Measurements from ENCODE around the gene SDF4. TPM values are rescaled to one million over a fixed set of nuclear protein-coding genes. Genes with fewer than 3 reads are reported as not detected.

SDF4 gene
- total RNA-seq, 1 experiment from 2014 or later, result 82.0 TPM

DNA sequence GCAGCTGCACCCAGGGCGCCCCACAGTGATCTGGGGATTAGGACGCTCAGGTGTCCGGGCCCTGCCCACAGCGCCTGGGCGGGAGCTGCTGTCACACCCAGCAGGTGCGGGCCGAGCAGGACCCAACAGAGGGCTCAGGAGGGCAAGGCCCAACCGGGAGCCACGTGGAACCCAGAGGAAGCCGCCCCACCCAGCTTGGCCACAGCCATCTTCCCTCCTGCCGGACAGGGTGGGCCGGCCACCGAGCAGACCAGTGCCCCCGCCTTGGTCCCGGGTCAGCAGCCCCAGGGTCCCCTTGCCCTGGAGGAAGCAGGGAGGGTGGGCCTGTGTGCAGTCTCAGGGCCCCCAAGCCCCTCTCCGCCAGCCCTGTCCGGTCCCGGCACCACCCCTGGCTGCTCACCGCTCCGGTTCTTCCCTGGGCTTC lies 64.4 kb downstream of the SDF4 start:
- no peak overlapping the region for H3K27ac Mint-ChIP-seq
- Histone ChIP-seq H4K20me1 (ENCODE audit: control insufficient read depth, insufficient read depth, insufficient read length) (no peaks in the 10 kb centered on the region), H2BK12ac (ENCODE audit: insufficient read length, low read depth, low read length) (no peak overlapping the region), H3K79me1 (ENCODE audit: insufficient read depth, low read depth, low read length, poor library complexity, severe bottlenecking) (no peaks in the 10 kb centered on the region), H3T11ph (ENCODE audit: low read length) (no peak overlapping the region), H3K27ac (ENCODE audit: insufficient read length, low read depth, low read length) (no peak overlapping the region), H4K5ac (ENCODE audit: insufficient read length, low read depth, low read length) (no peak overlapping the region), H3K9me3 (ENCODE audit: control insufficient read depth, low read depth, low read length) (no peaks in the 10 kb centered on the region), H3K4me1 (ENCODE audit: insufficient read depth, low read length) (no peaks in the 10 kb centered on the region; the same call in 1 of the 2 replicates), H3K56ac (ENCODE audit: insufficient read length, low read depth, low read length) (no peak overlapping the region), H2BK20ac (ENCODE audit: low read depth, low read length, poor library complexity, severe bottlenecking) (no peak overlapping the region), H3K14ac (ENCODE audit: insufficient read depth, low read length) (no peak overlapping the region), H3K23ac (ENCODE audit: insufficient read length, low read depth, low read length) (no peak overlapping the region), H4K8ac (replicated peaks; ENCODE audit: insufficient read length, low read depth, low read length) (no peak overlapping the region), H2BK120ac (ENCODE audit: low read depth, low read length, poor library complexity, severe bottlenecking) (no peak overlapping the region), H2AFZ (ENCODE audit: low read length) (no peak overlapping the region), H3K27me3 (ENCODE audit: insufficient read depth, low read length) (no peaks in the 10 kb centered on the region), H4K91ac (ENCODE audit: insufficient read length, low read depth, low read length) (no peak overlapping the region), H2BK5ac (ENCODE audit: insufficient read length, low read length) (no peak overlapping the region), H2BK15ac (ENCODE audit: low read depth, low read length) (no peak overlapping the region), H3K23me2 (ENCODE audit: insufficient read length, low read depth, low read length, poor library complexity, severe bottlenecking) (peaks cover 3% of the 10 kb centered on the region), H3K9ac (ENCODE audit: extremely low read depth, insufficient read length, low read length) (no peak overlapping the region), H3K18ac (ENCODE audit: insufficient read length, low read depth, low read length) (no peak overlapping the region), H2AK5ac (ENCODE audit: insufficient read length, low read length) (no peak overlapping the region), H3K4me2 (ENCODE audit: insufficient read depth, insufficient read length, low read length) (no peak overlapping the region), H3K79me2 (ENCODE audit: insufficient read depth, low read length) (no peaks in the 10 kb centered on the region), H3K4ac (ENCODE audit: low read depth, low read length) (no peak overlapping the region)
- TF ChIP-seq, protein P1, sequence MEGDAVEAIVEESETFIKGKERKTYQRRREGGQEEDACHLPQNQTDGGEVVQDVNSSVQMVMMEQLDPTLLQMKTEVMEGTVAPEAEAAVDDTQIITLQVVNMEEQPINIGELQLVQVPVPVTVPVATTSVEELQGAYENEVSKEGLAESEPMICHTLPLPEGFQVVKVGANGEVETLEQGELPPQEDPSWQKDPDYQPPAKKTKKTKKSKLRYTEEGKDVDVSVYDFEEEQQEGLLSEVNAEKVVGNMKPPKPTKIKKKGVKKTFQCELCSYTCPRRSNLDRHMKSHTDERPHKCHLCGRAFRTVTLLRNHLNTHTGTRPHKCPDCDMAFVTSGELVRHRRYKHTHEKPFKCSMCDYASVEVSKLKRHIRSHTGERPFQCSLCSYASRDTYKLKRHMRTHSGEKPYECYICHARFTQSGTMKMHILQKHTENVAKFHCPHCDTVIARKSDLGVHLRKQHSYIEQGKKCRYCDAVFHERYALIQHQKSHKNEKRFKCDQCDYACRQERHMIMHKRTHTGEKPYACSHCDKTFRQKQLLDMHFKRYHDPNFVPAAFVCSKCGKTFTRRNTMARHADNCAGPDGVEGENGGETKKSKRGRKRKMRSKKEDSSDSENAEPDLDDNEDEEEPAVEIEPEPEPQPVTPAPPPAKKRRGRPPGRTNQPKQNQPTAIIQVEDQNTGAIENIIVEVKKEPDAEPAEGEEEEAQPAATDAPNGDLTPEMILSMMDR (conservative IDR thresholded peaks at IDR 0.05), result no peak
- peaks cover 3% of the 10 kb centered on the region for H3K27me3 Mint-ChIP-seq (ENCODE audit: low read depth)
- WGBS (ENCODE audit: extremely low coverage, insufficient read length, low lambda C conversion rate), result no CpG with 5 or more reads among the region's 20 CpGs
- H3K9me3 Mint-ChIP-seq, result no peaks in the 10 kb centered on the region
- H3K4me1 Mint-ChIP-seq, result peaks cover 18 to 30% of the 10 kb centered on the region in 2 experiments
- no peak for DNase-seq
- no peak overlapping the region for H3K4me3 Mint-ChIP-seq
- H3K36me3 Mint-ChIP-seq (ENCODE audit: insufficient read depth in 1 of 3, low read depth in 3 of 3), result peaks cover 0 to 9% (median 0%) of the 10 kb centered on the region in 3 experiments; a peak in 3 of 7 replicates

Small RNA genes within 50 kb of the gene (microRNA-seq; reads per million reads assigned to microRNA genes)
- gene MIR200A (ENCODE audit: borderline microRNAs expressed) (88.1 reads per million, percentile 71 among the genes with 10 or more reads in this experiment), gene MIR200B (ENCODE audit: borderline microRNAs expressed) (1,003 reads per million, percentile 94 among the genes with 10 or more reads in this experiment), gene MIR429 (ENCODE audit: borderline microRNAs expressed) (303 reads per million, percentile 85 among the genes with 10 or more reads in this experiment)

Other genes with a start within 250 kb of the SDF4 start
- not detected in 2 replicates for gene PERM1, start 249.9 kb downstream of the SDF4 start, total RNA-seq (2021)
- gene HES4, start 231.9 kb downstream of the SDF4 start, total RNA-seq (2021), result 3.7 and 4.0 TPM in 2 replicates
- 39.7 and 40.8 TPM in 2 replicates for gene ISG15, start 218.5 kb downstream of the SDF4 start, total RNA-seq (2021)
- gene AGRN, start 211.9 kb downstream of the SDF4 start, total RNA-seq (2021), result 173 and 175 TPM in 2 replicates
- gene RNF223, start 157.7 kb downstream of the SDF4 start, total RNA-seq (2021), result not detected in 2 replicates
- gene C1orf159, start 115.9 kb downstream of the SDF4 start, total RNA-seq (2021), result 10.1 and 12.3 TPM in 2 replicates
- 0.68 and 0.79 TPM in 2 replicates for gene TTLL10, start 58.1 kb downstream of the SDF4 start, total RNA-seq (2021)
- 1.9 and 2.0 TPM in 2 replicates for gene TNFRSF18, start 25.4 kb downstream of the SDF4 start, total RNA-seq (2021)
- 0.24 and 0.33 TPM in 2 replicates for gene TNFRSF4, start 17.8 kb downstream of the SDF4 start, total RNA-seq (2021)
- gene B3GALT6, start 236 bp upstream of the SDF4 start, total RNA-seq (2021), result 27.0 and 27.1 TPM in 2 replicates
- 4.4 and 4.7 TPM in 2 replicates for gene C1QTNF12, start 14.7 kb upstream of the SDF4 start, total RNA-seq (2021)
- gene UBE2J2, start 41.9 kb upstream of the SDF4 start, total RNA-seq (2021), result 83.4 and 84.0 TPM in 2 replicates
- gene SCNN1D, start 48.4 kb upstream of the SDF4 start, total RNA-seq (2021), result 4.0 and 5.8 TPM in 2 replicates
- gene ACAP3, start 75.9 kb upstream of the SDF4 start, total RNA-seq (2021), result 39.5 and 41.4 TPM in 2 replicates
- gene PUSL1, start 76.6 kb upstream of the SDF4 start, total RNA-seq (2021), result 38.0 and 40.9 TPM in 2 replicates
- gene INTS11, start 92.7 kb upstream of the SDF4 start, total RNA-seq (2021), result 138 and 139 TPM in 2 replicates
- gene CPTP, start 92.8 kb upstream of the SDF4 start, total RNA-seq (2021), result 14.0 and 15.0 TPM in 2 replicates
- 0.28 and 0.35 TPM in 2 replicates for gene TAS1R3, start 99.3 kb upstream of the SDF4 start, total RNA-seq (2021)
- gene DVL1, start 117.4 kb upstream of the SDF4 start, total RNA-seq (2021), result 66.5 and 71.0 TPM in 2 replicates
- gene MXRA8, start 126.6 kb upstream of the SDF4 start, total RNA-seq (2021), result 8.1 and 9.6 TPM in 2 replicates
- 196 and 209 TPM in 2 replicates for gene AURKAIP1, start 143.2 kb upstream of the SDF4 start, total RNA-seq (2021)
- 160 and 173 TPM in 2 replicates for gene CCNL2, start 167.3 kb upstream of the SDF4 start, total RNA-seq (2021)
- 156 and 162 TPM in 2 replicates for gene MRPL20, start 175.3 kb upstream of the SDF4 start, total RNA-seq (2021)
- gene ANKRD65, start 189.3 kb upstream of the SDF4 start, total RNA-seq (2021), result 3.1 and 3.2 TPM in 2 replicates
- 55.6 and 57.1 TPM in 2 replicates for gene VWA1, start 203.7 kb upstream of the SDF4 start, total RNA-seq (2021)
- gene ATAD3C, start 217.7 kb upstream of the SDF4 start, total RNA-seq (2021), result 7.5 and 7.7 TPM in 2 replicates
- gene ATAD3B, start 239.8 kb upstream of the SDF4 start, total RNA-seq (2021), result 76.8 and 78.6 TPM in 2 replicates

All from H9 (cell line).